Liver (tissue), 3 donors: ENCODE results near the gene CETN3.

Source experiments
- HNF4G ChIP-seq: IDR thresholded peaks from 2 replicates; pipeline ENCODE4 v1.6.1; 2016; ENCODE audit warnings: antibody characterized with exemption
- JUND ChIP-seq, 2 donors: IDR thresholded peaks; 2 replicates each; pipeline ENCODE4 v1.6.1; 2016; ENCODE audit warnings: antibody characterized with exemption in 2 of 2
- MAX ChIP-seq: IDR thresholded peaks from 2 replicates; pipeline ENCODE4 v1.6.1; 2016; ENCODE audit warnings: antibody characterized with exemption
- REST ChIP-seq: IDR thresholded peaks from 2 replicates; pipeline ENCODE4 v1.6.1; 2016; ENCODE audit warnings: antibody characterized with exemption, mild to moderate bottlenecking
- SP1 ChIP-seq: IDR thresholded peaks from 2 replicates; pipeline ENCODE4 v1.6.1; 2018; ENCODE audit warnings: antibody characterized with exemption, mild to moderate bottlenecking
- TAF1 ChIP-seq: conservative IDR thresholded peaks from 2 replicates; pipeline ENCODE4 v1.6.1; 2016; ENCODE audit warnings: antibody characterized with exemption, mild to moderate bottlenecking
- YY1 ChIP-seq: IDR thresholded peaks from 2 replicates; pipeline ENCODE4 v1.6.1; 2016; ENCODE audit warnings: antibody characterized with exemption, mild to moderate bottlenecking
- TF ChIP-seq, protein P1 (sequence below): IDR thresholded peaks from 2 replicates; pipeline ENCODE4 v1.6.1; 2016; ENCODE audit warnings: antibody characterized with exemption
- TF ChIP-seq, protein P2 (sequence below): fragments of 150-350 bp; IDR thresholded peaks from 2 replicates; pipeline ENCODE4 v1.5.1; 2017; ENCODE audit warnings: improper control_type of control experiment, low read depth, low read length; ENCODE audit not compliant: missing input control
- donor health status: healthy.
- donor health status: healthy.

- TF ChIP-seq TAF1 (no peak), SP1 (no peak), MAX (no peak), REST (no peak), YY1 (no peak), JUND (IDR thresholded peaks at IDR 0.05) (no peak), HNF4G (no peak)
- TF ChIP-seq, protein P1, sequence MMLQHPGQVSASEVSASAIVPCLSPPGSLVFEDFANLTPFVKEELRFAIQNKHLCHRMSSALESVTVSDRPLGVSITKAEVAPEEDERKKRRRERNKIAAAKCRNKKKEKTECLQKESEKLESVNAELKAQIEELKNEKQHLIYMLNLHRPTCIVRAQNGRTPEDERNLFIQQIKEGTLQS, result no peak
- TF ChIP-seq, protein P2, sequence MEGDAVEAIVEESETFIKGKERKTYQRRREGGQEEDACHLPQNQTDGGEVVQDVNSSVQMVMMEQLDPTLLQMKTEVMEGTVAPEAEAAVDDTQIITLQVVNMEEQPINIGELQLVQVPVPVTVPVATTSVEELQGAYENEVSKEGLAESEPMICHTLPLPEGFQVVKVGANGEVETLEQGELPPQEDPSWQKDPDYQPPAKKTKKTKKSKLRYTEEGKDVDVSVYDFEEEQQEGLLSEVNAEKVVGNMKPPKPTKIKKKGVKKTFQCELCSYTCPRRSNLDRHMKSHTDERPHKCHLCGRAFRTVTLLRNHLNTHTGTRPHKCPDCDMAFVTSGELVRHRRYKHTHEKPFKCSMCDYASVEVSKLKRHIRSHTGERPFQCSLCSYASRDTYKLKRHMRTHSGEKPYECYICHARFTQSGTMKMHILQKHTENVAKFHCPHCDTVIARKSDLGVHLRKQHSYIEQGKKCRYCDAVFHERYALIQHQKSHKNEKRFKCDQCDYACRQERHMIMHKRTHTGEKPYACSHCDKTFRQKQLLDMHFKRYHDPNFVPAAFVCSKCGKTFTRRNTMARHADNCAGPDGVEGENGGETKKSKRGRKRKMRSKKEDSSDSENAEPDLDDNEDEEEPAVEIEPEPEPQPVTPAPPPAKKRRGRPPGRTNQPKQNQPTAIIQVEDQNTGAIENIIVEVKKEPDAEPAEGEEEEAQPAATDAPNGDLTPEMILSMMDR, result no peak
Measured at GRCh38 chr5:90395005-90395404, 14.6 kb downstream of the CETN3 start.
